Peyer's patch (tissue), 4 donors: ENCODE measurements around the gene MBNL3.

Experiments
- CTCF ChIP-seq, 6 experiments: fragments of 450-650 bp in 4 of 6; fragments of 200-600 bp in 2 of 6; sonication (generic) in 1 of 6; IDR thresholded peaks; one replicate each; pipeline ENCODE4 v1.5.1; 2017 to 2019; ENCODE audit warnings: antibody characterized with exemption in 6 of 6, mild to moderate bottlenecking in 3 of 6, moderate library complexity in 1 of 6
- POLR2A ChIP-seq, 2 donors: fragments of 450-650 bp; IDR thresholded peaks; one replicate each; pipeline ENCODE4 v1.5.1; 2017; ENCODE audit warnings: antibody characterized with exemption in 2 of 2, mild to moderate bottlenecking in 2 of 2, moderate library complexity in 2 of 2

- TF ChIP-seq CTCF (IDR thresholded peaks at IDR 0.05), result no peak
- TF ChIP-seq POLR2A (IDR thresholded peaks at IDR 0.05), result no peak
These were observed 84.6 kb downstream of the MBNL3 start for GRCh38 chrX:132404266-132404665.
